GM12801 (cell line): ENCODE measurements around the gene NINL.

ENCODE experiments used
- CTCF ChIP-seq: IDR thresholded peaks from one replicate; pipeline ENCODE4 v1.5.1; 2011; ENCODE audit warnings: control low read depth; ENCODE audit not compliant: insufficient read length; ENCODE audit errors: extremely low read depth

NINL gene

GRCh38 chr20:25604611-25605010 is 19.3 kb upstream of the NINL start:
- TF ChIP-seq CTCF = no peak

DNA sequence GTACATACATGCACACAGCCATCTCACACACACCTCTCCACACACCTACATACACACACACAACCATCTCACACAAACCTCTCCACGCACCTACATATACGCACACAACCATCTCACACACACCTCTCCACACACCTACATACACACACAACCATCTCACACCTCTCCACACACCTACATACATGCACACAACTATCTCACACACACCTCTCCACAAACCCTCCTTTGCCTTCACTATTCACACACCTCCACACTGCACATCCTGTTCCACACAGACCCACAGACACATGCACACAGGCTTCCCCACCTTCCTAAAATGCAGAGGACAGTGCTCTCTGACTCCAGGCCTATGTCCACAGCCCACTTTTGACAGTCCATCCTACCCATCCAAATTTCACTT is 16.3 kb upstream of the NINL start:
- TF ChIP-seq CTCF = no peak

DNA sequence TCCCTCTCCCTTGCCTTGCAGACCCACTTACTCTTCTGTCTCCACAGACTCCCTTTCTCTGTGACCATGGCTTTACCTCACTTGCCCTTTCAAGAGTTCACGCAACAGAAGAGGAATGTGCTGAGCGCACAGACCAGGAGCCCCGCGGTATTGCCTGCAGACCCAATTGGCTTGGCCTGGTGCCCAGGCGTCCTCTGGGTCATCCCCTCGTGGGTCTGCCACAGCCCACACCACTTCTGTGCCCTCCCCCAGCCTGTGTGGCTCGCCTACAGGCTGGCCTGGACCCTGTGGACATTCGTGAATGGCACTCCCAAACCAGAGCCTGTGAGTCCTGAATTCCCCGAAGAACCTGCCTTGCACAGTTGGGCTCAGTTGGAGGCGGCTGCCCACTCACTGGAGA is 15.3 kb upstream of the NINL start:
- TF ChIP-seq CTCF = no peak

- no peak for TF ChIP-seq CTCF
Observed at GRCh38 chr20:25592135-25592852, 7.0 kb upstream of the NINL start.

DNA sequence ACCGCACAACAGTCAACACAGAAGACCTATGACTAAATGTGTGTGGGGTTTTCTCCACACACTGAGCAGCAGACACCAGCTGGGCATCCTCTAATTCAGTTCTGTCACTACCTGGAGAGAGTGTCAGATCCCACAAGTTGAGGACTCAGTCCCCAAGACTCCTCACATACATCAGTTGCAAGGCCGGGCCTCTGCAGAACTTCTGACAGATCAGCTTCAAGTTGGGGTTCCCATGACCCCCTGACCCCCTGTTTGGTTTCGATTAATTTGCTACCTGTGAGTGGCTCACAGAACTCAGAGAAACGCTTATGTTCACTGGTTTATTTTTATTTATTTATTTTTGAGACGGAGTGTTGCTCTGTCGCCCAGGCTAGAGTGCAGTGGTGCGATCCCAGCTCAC is 3.2 kb upstream of the NINL start:
- no peak for TF ChIP-seq CTCF

GRCh38 chr20:25587536-25587935 is 2.2 kb upstream of the NINL start:
- TF ChIP-seq CTCF = no peak

DNA sequence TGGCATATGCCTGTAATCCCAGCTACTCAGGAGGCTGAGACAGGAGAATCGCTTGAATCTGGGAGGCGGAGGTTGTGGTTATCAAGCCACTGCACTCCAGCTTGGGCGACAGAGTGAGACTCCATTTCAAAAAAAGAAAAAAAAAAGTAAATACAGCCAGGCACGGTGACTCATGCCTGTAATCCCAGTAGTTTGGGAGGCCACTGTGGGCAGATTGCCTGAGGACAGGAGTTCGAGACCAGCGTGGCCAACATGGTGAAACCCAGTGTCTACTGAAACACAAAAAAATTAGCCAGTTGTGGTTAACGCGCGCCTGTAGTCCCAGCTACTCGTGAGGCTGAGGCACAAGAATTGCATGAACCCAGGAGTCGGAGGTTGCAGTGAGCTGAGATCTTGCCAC is 1.5 kb upstream of the NINL start:
- no peak for TF ChIP-seq CTCF
